Testis (tissue), 5 donors: ENCODE data around the gene CDK17. TPM values are rescaled to one million over a fixed set of nuclear protein-coding genes. Genes with fewer than 3 reads are reported as not detected.

Experiments
- DNase-seq: peaks from one replicate; pipeline ENCODE4 v3.0.0-alpha.2; 2019
- H3K27ac ChIP-seq, 2 donors: fragments of 200-600 bp; sonication (generic); one replicate each; pipeline ENCODE4 v1.5.1; 2019
- H3K27me3 ChIP-seq: fragments of 200-600 bp; sonication (generic); one replicate; pipeline ENCODE4 v1.5.1; 2019
- H3K36me3 ChIP-seq: fragments of 200-600 bp; sonication (generic); one replicate; pipeline ENCODE4 v1.5.1; 2017; ENCODE audit warnings: low read depth; ENCODE audit errors: missing control alignments
- H3K4me1 ChIP-seq: fragments of 200-600 bp; sonication (generic); one replicate; pipeline ENCODE4 v1.5.1; 2019
- H3K4me3 ChIP-seq, 2 donors: fragments of 200-600 bp; sonication (generic); one replicate each; pipeline ENCODE4 v1.5.1; 2017 to 2019
- H3K9me3 ChIP-seq: fragments of 200-600 bp; sonication (generic); one replicate; pipeline ENCODE4 v1.5.1; 2017
- CTCF ChIP-seq, 3 experiments: fragments of 450-650 bp in 2 of 3; fragments of 200-600 bp in 1 of 3; sonication (generic) in 1 of 3; IDR thresholded peaks; one replicate each; pipeline ENCODE4 v1.5.1; 2016 to 2019; ENCODE audit warnings: antibody characterized with exemption in 3 of 3, mild to moderate bottlenecking in 2 of 3, moderate library complexity in 1 of 3
- POLR2A ChIP-seq: fragments of 450-650 bp; IDR thresholded peaks from one replicate; pipeline ENCODE4 v1.6.1; 2017; ENCODE audit warnings: antibody characterized with exemption, mild to moderate bottlenecking, moderate library complexity
- WGBS, 2 donors: methylation state at CpG; one replicate each; pipeline ENCODE4 v1.1.5; 2018; 5-methylcytosine and 5-hydroxymethylcytosine counted together
- intact Hi-C: fragments of 100-400 bp; cut with DNase I; formaldehyde crosslinking; loops from one replicate; pipeline ENCODE4 v1.15.1; 2023; ENCODE audit warnings: low total_unique reads
- long read RNA-seq, 2 donors: transcript quantifications; one replicate each; lab custom pipeline, GENCODE V29; 2026
- polyA plus RNA-seq: library from polyadenylated mRNA; stranded (reverse); fragments of 350-450 nt; fragmentation: Illumina TruSeq; extraction: RNeasy Lipid Tissue Mini Kit (QIAGEN cat#74804); gene quantifications from one replicate; pipeline ENCODE4 v1.2.3, GENCODE V29; 2014; ENCODE audit warnings: low read depth, low replicate concordance; ENCODE audit not compliant: insufficient read depth
- total RNA-seq, 2 donors: library from RNA; depleted of rRNA; stranded (reverse); fragments of >200 nt; gene quantifications; one replicate each; pipeline ENCODE4 v1.2.3, GENCODE V29; 2016

Gene CDK17
- total RNA-seq, result 10 to 100 TPM; 91.5 to 100.0 TPM
- 40.7 TPM for polyA plus RNA-seq
- long read RNA-seq, donor 1, full-length matches to known transcripts, result 13 of 13 reads
- long read RNA-seq, donor 1, partial matches to known transcripts, result 0 of 13 reads
- long read RNA-seq, donor 1, other reads (novel, unspliced or antisense), result 0 of 13 reads
- long read RNA-seq, donor 2, full-length matches to known transcripts, result 7 of 15 reads
- long read RNA-seq, donor 2, partial matches to known transcripts, result 8 of 15 reads
- long read RNA-seq, donor 2, other reads (novel, unspliced or antisense), result 0 of 15 reads

- peak; percentile 78 for DNase-seq
- peak within 1 kb of the TSS; percentile 93 to 95 for H3K4me3 ChIP-seq
- H3K36me3 ChIP-seq, result no peaks in the 10 kb centered on the region
- no peaks in the 10 kb centered on the region for H3K27me3 ChIP-seq
- intact Hi-C loops, result loop anchor here (10.0 kb wide), 1 partner anchor 175 kb away; no protein-coding TSS in a partner anchor
- TF ChIP-seq CTCF (IDR thresholded peaks at IDR 0.05) (peak; percentile 30 to 49 (median 43)), POLR2A (no peak)
- 0% methylated on average over 40 of the region's 112 CpGs; no CpG with 5 or more reads in 1 of the 2 donors for WGBS, 2 donors
- H3K4me1 ChIP-seq, result peaks cover 12% of the 10 kb centered on the region
- H3K9me3 ChIP-seq, result no peaks in the 10 kb centered on the region
- peak within 1 kb of the TSS; percentile 94 to 97 for H3K27ac ChIP-seq
Observed at GRCh38 chr12:96399919-96400630, at the start of gene CDK17. Gene CDK17 (minus strand): TSS chr12:96400439. CDS start chr12:96334836, 65,603 bp downstream.

GRCh38 chr12:96448300-96448699, 48.1 kb upstream of the CDK17 start:
- intact Hi-C loops, result no loop called here
- Histone ChIP-seq H3K36me3 (no peaks in the 10 kb centered on the region), H3K4me3 (no peak overlapping the region), H3K4me1 (no peaks in the 10 kb centered on the region), H3K27ac (no peak overlapping the region), H3K27me3 (no peaks in the 10 kb centered on the region), H3K9me3 (no peaks in the 10 kb centered on the region)
- no peak for DNase-seq
- TF ChIP-seq CTCF (IDR thresholded peaks at IDR 0.05) (no peak), POLR2A (no peak)
- 79 to 88% methylated on average over 3 of the region's 3 CpGs for WGBS, 2 donors

GRCh38 chr12:96447256-96447655, 47.0 kb upstream of the CDK17 start:
- no peak overlapping the region for H3K4me3 ChIP-seq
- H3K27me3 ChIP-seq, result no peaks in the 10 kb centered on the region
- intact Hi-C loops, result no loop called here
- no peak overlapping the region for H3K27ac ChIP-seq
- H3K4me1 ChIP-seq, result no peaks in the 10 kb centered on the region
- no peaks in the 10 kb centered on the region for H3K9me3 ChIP-seq
- WGBS, 2 donors, result 79% methylated on average over 3 of the region's 3 CpGs
- no peaks in the 10 kb centered on the region for H3K36me3 ChIP-seq
- TF ChIP-seq CTCF (IDR thresholded peaks at IDR 0.05), result no peak
- no peak for TF ChIP-seq POLR2A
- no peak for DNase-seq

GRCh38 chr12:96445691-96446583, 45.7 kb upstream of the CDK17 start:
- WGBS, 2 donors, result 64 to 72% methylated on average over 6 of the region's 6 CpGs
- Histone ChIP-seq H3K4me3 (no peak overlapping the region), H3K27ac (peak overlapping the region in 1 of 2 donors; percentile 43), H3K36me3 (no peaks in the 10 kb centered on the region), H3K4me1 (no peaks in the 10 kb centered on the region), H3K9me3 (no peaks in the 10 kb centered on the region), H3K27me3 (no peaks in the 10 kb centered on the region)
- intact Hi-C loops, result no loop called here
- TF ChIP-seq CTCF (IDR thresholded peaks at IDR 0.05), result no peak
- TF ChIP-seq POLR2A, result no peak
- no peak for DNase-seq
